K562 (cell line): ENCODE results near the gene SMIM3. TPM values are rescaled to one million over a fixed set of nuclear protein-coding genes. Genes with fewer than 3 reads are reported as not detected.

Source experiments
- CEBPZ ChIP-seq: fragments of 150-350 bp; IDR thresholded peaks from 2 replicates; pipeline ENCODE4 v1.6.1; 2014; ENCODE audit warnings: low read depth, mild to moderate bottlenecking, low read length, borderline replicate concordance
- ELK1 ChIP-seq: sonication (generic); formaldehyde crosslinking; IDR thresholded peaks from 2 replicates; pipeline ENCODE4 v1.8.1; 2022; ENCODE audit warnings: missing genetic modification reagents
- GABPA ChIP-seq: fragments of 200-800 bp; sonication (Bioruptor generic); conservative IDR thresholded peaks from 2 replicates; pipeline ENCODE4 v1.6.1; 2016; ENCODE audit warnings: low read depth, missing genetic modification characterization, missing compliant biosample characterization
- HMBOX1 ChIP-seq: sonication (generic); IDR thresholded peaks from 2 replicates; pipeline ENCODE4 v1.6.1; 2016
- KLF16 ChIP-seq: IDR thresholded peaks from 2 replicates; pipeline ENCODE4 v1.6.1; 2016; ENCODE audit warnings: antibody characterized with exemption
- RNF2 ChIP-seq: sonication (generic); IDR thresholded peaks from 2 replicates; pipeline ENCODE4 v1.6.1; 2016
- SNAPC5 ChIP-seq: fragments of 250-450 bp; sonication (Bioruptor Pico); IDR thresholded peaks from 2 replicates; pipeline ENCODE4 v1.8.0; 2021; ENCODE audit warnings: moderate library complexity, mild to moderate bottlenecking, inconsistent platforms
- SP2 ChIP-seq: IDR thresholded peaks from 2 replicates; pipeline ENCODE4 v1.6.1; 2011; ENCODE audit warnings: mild to moderate bottlenecking, low read depth, low read length, moderate library complexity; ENCODE audit not compliant: poor library complexity, severe bottlenecking; ENCODE audit errors: extremely low read depth
- TEAD4 ChIP-seq, 2 experiments: sonication (generic) in 1 of 2; formaldehyde crosslinking in 1 of 2; IDR thresholded peaks; 2 replicates each; pipeline versions ENCODE4 v1.6.1 to v1.8.0; 2012 to 2022; ENCODE audit warnings: borderline replicate concordance in 1 of 2, inconsistent platforms in 1 of 2, low read length in 1 of 2, mild to moderate bottlenecking in 1 of 2, missing genetic modification reagents in 1 of 2
- TFAP4 ChIP-seq: sonication (generic); formaldehyde crosslinking; IDR thresholded peaks from 2 replicates; pipeline ENCODE4 v1.8.0; 2022; ENCODE audit warnings: missing genetic modification reagents, mild to moderate bottlenecking, moderate library complexity, borderline replicate concordance
- VEZF1 ChIP-seq: fragments of 200-800 bp; sonication (Bioruptor generic); IDR thresholded peaks from 2 replicates; pipeline ENCODE4 v1.6.1; 2017; ENCODE audit warnings: missing genetic modification characterization, missing compliant biosample characterization
- ZEB2 ChIP-seq: fragments of 450-650 bp; IDR thresholded peaks from 2 replicates; pipeline ENCODE4 v1.6.1; 2016
- ZKSCAN8 ChIP-seq: fragments of 200-800 bp; sonication (Bioruptor generic); IDR thresholded peaks from 2 replicates; pipeline ENCODE4 v1.6.1; 2016; ENCODE audit warnings: missing genetic modification characterization, missing compliant biosample characterization
- polyA plus RNA-seq, 8 experiments: library from polyadenylated mRNA; depleted of rRNA in 4 of 8; stranded (reverse) in 5 of 8; unstranded in 3 of 8; fragments of >200 nt; fragmentation: Nextera tagmentation in 2 of 8; fragmentation: Illumina TruSeq in 1 of 8; extraction: Ambion mirVana in 2 of 8; extraction: Trizol in 1 of 8; gene quantifications; 2 replicates each; pipeline versions ENCODE4 v1.2.1 to v1.2.3, GENCODE V29; 2011 to 2014; ENCODE audit warnings: inconsistent platforms in 1 of 8, missing spikeins in 1 of 8
- total RNA-seq, 7 experiments: library from RNA; depleted of rRNA in 6 of 7; stranded (reverse); fragments of >200 nt in 6 of 7; fragmentation: Illumina TruSeq in 2 of 7; extraction: Trizol in 2 of 7; gene quantifications; 2 replicates each; pipeline versions ENCODE4 v1.2.1 to v1.2.3, GENCODE V29; 2011 to 2021; ENCODE audit warnings: low replicate concordance in 1 of 7
- TF ChIP-seq, protein P1 (sequence below), 2 experiments: fragments of 250-450 bp in 1 of 2; fragments of 450-650 bp in 1 of 2; sonication (Bioruptor Pico) in 1 of 2; IDR thresholded peaks; 2 replicates each; pipeline versions ENCODE4 v1.6.1 to v1.8.0; 2016 to 2021; ENCODE audit warnings: mild to moderate bottlenecking in 2 of 2, moderate library complexity in 2 of 2, missing compliant biosample characterization in 1 of 2, missing genetic modification characterization in 1 of 2

SMIM3 gene
- total and polyA plus RNA-seq, 9 of the 15 experiments (the other 6 are each of a cell fraction or from before 2014, with no cell fraction given): 4.1 to 27.7 (median 13.6) TPM

- no peak for TF ChIP-seq CEBPZ
- TF ChIP-seq KLF16: no peak
- 0 out of 2 replicates have a peak, but pooled peaks have one; percentile 20 for TF ChIP-seq HMBOX1
- peak; percentile 56 for TF ChIP-seq VEZF1 (CRISPR knock-in tag)
- TF ChIP-seq SP2: no peak
- peak; percentile 28; the same call in 1 of the 2 replicates for TF ChIP-seq GABPA (tag)
- TF ChIP-seq TEAD4 (IDR thresholded peaks at IDR 0.05; ENCODE audit: low read length): peak; percentile 20; the same call in 1 of the 2 replicates
- no peak for TF ChIP-seq TEAD4 (CRISPR knock-in tag; IDR thresholded peaks at IDR 0.05; ENCODE audit: borderline replicate concordance)
- no peak for TF ChIP-seq SNAPC5 (CRISPR knock-in tag)
- no peak for TF ChIP-seq ELK1 (CRISPR knock-in tag)
- TF ChIP-seq, protein P1, sequence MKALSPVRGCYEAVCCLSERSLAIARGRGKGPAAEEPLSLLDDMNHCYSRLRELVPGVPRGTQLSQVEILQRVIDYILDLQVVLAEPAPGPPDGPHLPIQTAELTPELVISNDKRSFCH (CRISPR knock-in tag; IDR thresholded peaks at IDR 0.05): no peak
- TF ChIP-seq, protein P1 (tag; IDR thresholded peaks at IDR 0.05): 0 out of 2 replicates have a peak, but pooled peaks have one; percentile 9
- peak; percentile 57; the same call in 1 of the 2 replicates for TF ChIP-seq TFAP4
- peak; percentile 53; the same call in 1 of the 2 replicates for TF ChIP-seq RNF2
- TF ChIP-seq ZEB2: no peak
- no peak for TF ChIP-seq ZKSCAN8 (CRISPR knock-in tag)
- TF ChIP-seq, all 486 proteins: peak for 8
These were observed 14.0 kb upstream of the SMIM3 start (continued) for GRCh38 chr5:150764530-150764929.
